ENCODE data around the gene FGF14. TPM values are rescaled to one million over a fixed set of nuclear protein-coding genes. Genes with fewer than 3 reads are reported as not detected.
"Not testable (repeated sequence)": the region's sequence is repeated elsewhere in the genome, so short reads cannot be mapped to it uniquely, and the experiment has no call there.

Gene FGF14
- total and polyA plus RNA-seq, 4 experiments from 2014 or later, result 0.33 to 0.55 (median 0.35) TPM; not detected in 1

DNA sequence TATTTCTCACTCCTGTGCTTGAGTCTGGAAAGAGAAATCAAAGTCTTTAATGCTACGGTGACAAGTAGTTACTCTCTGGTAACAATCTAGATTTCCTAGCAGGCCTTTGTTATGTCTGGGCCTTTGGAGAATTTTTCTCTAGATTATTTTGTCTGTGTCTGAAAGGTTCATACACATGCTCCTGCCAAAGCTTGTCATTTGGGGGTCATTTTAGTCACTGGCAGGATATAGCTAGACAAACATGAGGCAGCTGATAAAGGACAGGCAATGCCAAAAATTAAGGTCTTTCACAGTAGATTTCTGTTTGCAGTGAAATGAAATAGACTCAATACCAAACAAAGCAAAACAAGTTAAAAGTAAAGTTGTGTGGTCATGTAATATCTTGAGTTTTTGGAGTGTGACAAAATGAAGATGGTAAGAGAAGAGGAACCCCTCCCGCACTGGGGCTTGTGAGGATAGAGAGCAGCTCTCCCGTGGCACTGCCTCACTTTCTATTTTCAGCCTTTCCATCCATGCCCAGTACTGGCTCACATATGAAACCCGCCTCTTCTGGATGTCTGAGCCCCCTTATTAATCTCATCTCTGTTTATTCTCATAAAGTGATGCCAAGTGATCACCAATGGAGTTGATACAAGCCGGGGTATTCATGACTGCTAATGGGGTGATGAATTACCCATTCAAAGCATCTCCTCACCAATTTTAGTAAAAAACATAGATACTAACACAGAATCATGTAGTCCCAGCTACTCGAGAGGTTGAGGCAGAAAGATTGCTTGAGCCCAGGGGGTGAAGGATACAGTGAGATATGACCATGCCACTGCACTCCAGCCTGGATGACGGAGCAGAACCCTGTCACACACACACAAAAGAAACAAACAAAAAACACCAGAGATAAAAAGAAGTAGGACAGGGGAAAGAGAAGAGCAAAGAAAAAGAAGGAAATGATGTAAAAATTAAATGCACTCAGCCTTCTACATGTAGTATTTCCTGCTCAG, 389.3 kb downstream of the FGF14 start:
- no peak overlapping the region for H3K4me3 ChIP-seq (ENCODE audit: low read length in 2 of 2)
- Mint-ChIP-seq H3K36me3 (no peaks in the 10 kb centered on the region), H3K4me3 (no peak overlapping the region), H3K27me3 (peaks cover 0 to 3% of the 10 kb centered on the region in 2 donors), H3K27ac (no peak overlapping the region), H3K9me3 (peaks cover 0 to 11% (median 4%) of the 10 kb centered on the region in 8 donors), H3K4me1 (no peaks in the 10 kb centered on the region)
- H3K36me3 ChIP-seq (ENCODE audit: insufficient read depth, low read length), result no peaks in the 10 kb centered on the region
- no peaks in the 10 kb centered on the region for H3K27me3 ChIP-seq (ENCODE audit: insufficient read depth, low read length)
- no peaks in the 10 kb centered on the region for H3K9me3 ChIP-seq (ENCODE audit: control insufficient read depth in 1 of 2, low read length in 2 of 2)
- ChIA-PET POLR2A (ENCODE audit: partially characterized antibody) (no interaction called here), CTCF (ENCODE audit: partially characterized antibody) (no interaction called here)
- no peak for DNase-seq
- no peak overlapping the region for H3K27ac ChIP-seq (ENCODE audit: low read depth, low read length)
- H3K4me1 ChIP-seq (ENCODE audit: insufficient read depth, low read length), result no peaks in the 10 kb centered on the region
- intact Hi-C loops (cut with micrococcal nuclease), result no loop called here

DNA sequence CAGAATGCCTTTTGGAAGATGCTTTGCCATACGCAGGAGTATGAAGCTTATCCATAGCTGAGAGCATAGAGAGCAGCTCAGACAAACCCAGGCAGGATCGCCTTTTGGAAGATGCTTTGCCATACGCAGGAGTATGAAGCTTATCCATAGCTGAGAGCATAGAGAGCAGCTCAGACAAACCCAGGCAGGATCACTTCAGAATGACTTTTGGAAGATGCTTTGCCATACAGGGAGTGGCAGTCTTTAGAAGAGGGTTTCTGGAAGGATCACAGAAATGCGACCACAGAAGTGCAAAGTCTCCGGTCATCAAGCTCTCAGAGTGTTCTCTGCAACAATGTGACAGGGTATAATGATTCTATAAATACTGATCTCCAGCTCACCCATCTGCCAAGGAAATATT, 390.4 kb downstream of the FGF14 start:
- H3K4me1 ChIP-seq (ENCODE audit: insufficient read depth, low read length); H3K9me3 Mint-ChIP-seq; POLR2A ChIA-PET (ENCODE audit: partially characterized antibody); H3K27ac ChIP-seq (ENCODE audit: low read depth, low read length); H3K27ac Mint-ChIP-seq; H3K27me3 ChIP-seq (ENCODE audit: insufficient read depth, low read length); intact Hi-C loops (cut with micrococcal nuclease); H3K4me1 Mint-ChIP-seq; H3K36me3 ChIP-seq (ENCODE audit: insufficient read depth, low read length); H3K27me3 Mint-ChIP-seq; DNase-seq; CTCF ChIA-PET (ENCODE audit: partially characterized antibody); H3K36me3 Mint-ChIP-seq; H3K4me3 Mint-ChIP-seq; H3K4me3 ChIP-seq (ENCODE audit: low read length in 2 of 2); H3K9me3 ChIP-seq (ENCODE audit: control insufficient read depth in 1 of 2, low read length in 2 of 2): not testable (repeated sequence)

DNA sequence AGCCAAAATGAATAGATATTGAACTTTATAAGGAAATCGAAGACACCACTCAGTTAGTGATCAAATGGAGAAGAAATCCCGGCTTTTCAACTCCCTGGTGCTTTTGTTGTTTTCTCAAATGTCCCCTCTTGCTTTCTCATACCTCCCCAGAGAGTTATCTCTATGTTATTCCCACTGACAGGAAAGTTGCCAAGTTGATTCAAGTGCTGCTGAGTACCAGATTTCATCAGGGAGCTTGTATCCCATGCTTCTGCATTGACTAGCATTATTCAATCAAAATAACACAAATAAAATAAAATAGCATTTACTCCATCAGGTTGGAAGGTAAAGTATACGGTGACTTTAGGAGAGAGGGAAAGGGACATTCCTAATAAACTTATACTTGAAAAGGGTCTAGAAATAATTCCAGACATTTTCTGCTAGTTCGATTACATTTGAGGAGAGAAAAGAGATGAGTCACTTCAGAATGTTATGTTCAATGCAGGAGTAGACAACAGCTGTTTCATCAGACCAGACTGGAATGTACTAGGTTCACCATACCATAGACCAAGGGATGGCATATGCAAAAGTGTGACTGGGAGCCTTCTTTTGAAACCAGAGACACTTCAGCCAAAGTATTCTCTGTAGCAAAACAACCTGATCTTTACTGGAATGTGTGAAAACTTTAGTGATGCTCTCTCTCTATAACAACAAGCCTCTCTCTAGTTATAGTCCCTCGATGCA, 397.8 kb downstream of the FGF14 start:
- ChIA-PET POLR2A (ENCODE audit: partially characterized antibody) (no interaction called here), CTCF (ENCODE audit: partially characterized antibody) (no interaction called here)
- H3K36me3 ChIP-seq (ENCODE audit: insufficient read depth, low read length), result no peaks in the 10 kb centered on the region
- peaks cover 0 to 3% of the 10 kb centered on the region in 2 donors for H3K27me3 Mint-ChIP-seq
- no peaks in the 10 kb centered on the region for H3K9me3 ChIP-seq (ENCODE audit: control insufficient read depth in 1 of 2, low read length in 2 of 2)
- H3K4me3 Mint-ChIP-seq, result no peak overlapping the region
- H3K4me1 Mint-ChIP-seq, result no peaks in the 10 kb centered on the region
- DNase-seq, result no peak
- H3K27me3 ChIP-seq (ENCODE audit: insufficient read depth, low read length), result no peaks in the 10 kb centered on the region
- no peaks in the 10 kb centered on the region for H3K36me3 Mint-ChIP-seq
- H3K27ac ChIP-seq (ENCODE audit: low read depth, low read length), result no peak overlapping the region
- H3K9me3 Mint-ChIP-seq, result peaks cover 0 to 2% (median 0%) of the 10 kb centered on the region in 8 donors
- H3K27ac Mint-ChIP-seq, result no peak overlapping the region
- no peak overlapping the region for H3K4me3 ChIP-seq (ENCODE audit: low read length in 2 of 2)
- intact Hi-C loops (cut with micrococcal nuclease), result no loop called here
- no peaks in the 10 kb centered on the region for H3K4me1 ChIP-seq (ENCODE audit: insufficient read depth, low read length)

DNA sequence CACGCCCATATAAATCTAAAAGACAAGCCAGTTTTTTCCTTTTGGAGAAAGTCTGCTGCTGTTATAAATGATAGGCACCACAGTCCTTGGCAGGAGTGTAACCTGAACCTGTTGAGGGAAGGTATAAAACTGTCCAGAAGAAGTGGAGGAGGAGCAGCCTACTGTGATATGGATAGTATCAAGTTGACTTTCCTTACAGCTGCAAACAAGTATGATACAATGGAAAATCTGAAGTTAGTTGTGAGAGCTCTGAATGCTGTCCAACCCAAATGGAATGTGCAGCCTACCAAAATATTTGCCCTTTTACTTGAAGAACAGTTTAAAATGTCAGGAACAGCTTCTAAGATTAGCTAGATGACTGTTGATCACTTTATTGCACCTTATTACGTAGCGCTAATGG, 399.6 kb downstream of the FGF14 start:
- no peaks in the 10 kb centered on the region for H3K36me3 ChIP-seq (ENCODE audit: insufficient read depth, low read length)
- no peak overlapping the region for H3K4me3 ChIP-seq (ENCODE audit: low read length in 2 of 2)
- no peak overlapping the region for H3K4me3 Mint-ChIP-seq
- no peaks in the 10 kb centered on the region for H3K27me3 Mint-ChIP-seq
- no peaks in the 10 kb centered on the region for H3K27me3 ChIP-seq (ENCODE audit: insufficient read depth, low read length)
- H3K4me1 Mint-ChIP-seq, result no peaks in the 10 kb centered on the region
- H3K27ac Mint-ChIP-seq, result no peak overlapping the region
- H3K27ac ChIP-seq (ENCODE audit: low read depth, low read length), result no peak overlapping the region
- DNase-seq, result no peak
- CTCF ChIA-PET (ENCODE audit: partially characterized antibody), result no interaction called here
- H3K4me1 ChIP-seq (ENCODE audit: insufficient read depth, low read length), result no peaks in the 10 kb centered on the region
- H3K9me3 ChIP-seq (ENCODE audit: control insufficient read depth in 1 of 2, low read length in 2 of 2), result no peaks in the 10 kb centered on the region
- H3K9me3 Mint-ChIP-seq, result peaks cover 0 to 2% (median 0%) of the 10 kb centered on the region in 8 donors
- no peaks in the 10 kb centered on the region for H3K36me3 Mint-ChIP-seq
- intact Hi-C loops (cut with micrococcal nuclease), result no loop called here
- POLR2A ChIA-PET (ENCODE audit: partially characterized antibody), result no interaction called here

DNA sequence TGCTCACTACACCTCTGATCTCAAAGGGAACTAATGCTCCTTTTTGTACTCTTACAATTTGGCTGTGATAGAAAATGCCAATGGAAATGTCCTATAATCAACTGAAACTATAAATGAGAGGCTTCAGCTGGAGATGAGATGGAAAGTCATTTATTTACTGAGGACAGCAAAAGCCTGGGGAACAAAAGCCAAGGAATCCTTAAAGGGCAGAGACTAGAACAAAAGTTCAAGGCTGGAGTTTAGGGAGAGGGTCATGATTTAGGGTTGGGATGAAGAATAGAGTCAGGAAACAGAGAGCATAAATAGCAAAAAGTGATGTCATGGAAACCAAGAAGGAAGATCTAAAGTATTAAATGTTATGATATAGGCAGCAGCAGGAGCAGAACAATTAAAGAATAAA, 401.1 kb downstream of the FGF14 start:
- no peak overlapping the region for H3K27ac Mint-ChIP-seq
- H3K9me3 Mint-ChIP-seq, result peaks cover 0 to 2% (median 0%) of the 10 kb centered on the region in 8 donors
- DNase-seq, result no peak
- ChIA-PET CTCF (ENCODE audit: partially characterized antibody) (no interaction called here), POLR2A (ENCODE audit: partially characterized antibody) (no interaction called here)
- no peaks in the 10 kb centered on the region for H3K36me3 ChIP-seq (ENCODE audit: insufficient read depth, low read length)
- H3K27me3 Mint-ChIP-seq, result no peaks in the 10 kb centered on the region
- H3K36me3 Mint-ChIP-seq, result no peaks in the 10 kb centered on the region
- intact Hi-C loops (cut with micrococcal nuclease), result no loop called here
- no peak overlapping the region for H3K4me3 ChIP-seq (ENCODE audit: low read length in 2 of 2)
- H3K4me1 ChIP-seq (ENCODE audit: insufficient read depth, low read length), result no peaks in the 10 kb centered on the region
- H3K27ac ChIP-seq (ENCODE audit: low read depth, low read length), result no peak overlapping the region
- H3K4me3 Mint-ChIP-seq, result no peak overlapping the region
- H3K4me1 Mint-ChIP-seq, result no peaks in the 10 kb centered on the region
- H3K9me3 ChIP-seq (ENCODE audit: control insufficient read depth in 1 of 2, low read length in 2 of 2), result no peaks in the 10 kb centered on the region
- no peaks in the 10 kb centered on the region for H3K27me3 ChIP-seq (ENCODE audit: insufficient read depth, low read length)

DNA sequence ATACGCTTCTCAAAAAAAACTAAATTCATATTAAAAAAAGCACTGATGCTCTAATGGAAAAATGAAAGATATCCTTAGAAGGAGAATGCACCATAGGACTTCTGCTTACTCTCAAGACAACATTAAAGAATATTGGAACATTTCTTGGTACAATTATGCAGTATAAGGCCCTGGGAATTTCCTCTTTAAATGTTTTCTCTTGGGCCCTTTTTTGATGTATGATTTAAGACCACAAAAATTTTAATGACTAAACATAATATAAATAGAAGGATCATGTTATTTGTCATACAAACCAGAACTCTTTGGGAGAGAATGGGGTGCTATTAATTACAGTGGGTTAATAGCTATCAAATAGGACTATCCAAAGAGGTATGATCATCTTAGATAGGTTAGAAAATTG, 403.7 kb downstream of the FGF14 start:
- no peak overlapping the region for H3K27ac ChIP-seq (ENCODE audit: low read depth, low read length)
- Mint-ChIP-seq H3K4me3 (no peak overlapping the region), H3K27me3 (no peaks in the 10 kb centered on the region), H3K36me3 (no peaks in the 10 kb centered on the region), H3K9me3 (peaks cover 0 to 2% (median 0%) of the 10 kb centered on the region in 8 donors), H3K4me1 (no peaks in the 10 kb centered on the region), H3K27ac (no peak overlapping the region)
- DNase-seq, result no peak
- H3K4me3 ChIP-seq (ENCODE audit: low read length in 2 of 2), result no peak overlapping the region
- H3K27me3 ChIP-seq (ENCODE audit: insufficient read depth, low read length), result no peaks in the 10 kb centered on the region
- H3K9me3 ChIP-seq (ENCODE audit: control insufficient read depth in 1 of 2, low read length in 2 of 2), result no peaks in the 10 kb centered on the region
- POLR2A ChIA-PET (ENCODE audit: partially characterized antibody), result no interaction called here
- intact Hi-C loops (cut with micrococcal nuclease), result no loop called here
- H3K4me1 ChIP-seq (ENCODE audit: insufficient read depth, low read length), result no peaks in the 10 kb centered on the region
- CTCF ChIA-PET (ENCODE audit: partially characterized antibody), result no interaction called here
- no peaks in the 10 kb centered on the region for H3K36me3 ChIP-seq (ENCODE audit: insufficient read depth, low read length)

DNA sequence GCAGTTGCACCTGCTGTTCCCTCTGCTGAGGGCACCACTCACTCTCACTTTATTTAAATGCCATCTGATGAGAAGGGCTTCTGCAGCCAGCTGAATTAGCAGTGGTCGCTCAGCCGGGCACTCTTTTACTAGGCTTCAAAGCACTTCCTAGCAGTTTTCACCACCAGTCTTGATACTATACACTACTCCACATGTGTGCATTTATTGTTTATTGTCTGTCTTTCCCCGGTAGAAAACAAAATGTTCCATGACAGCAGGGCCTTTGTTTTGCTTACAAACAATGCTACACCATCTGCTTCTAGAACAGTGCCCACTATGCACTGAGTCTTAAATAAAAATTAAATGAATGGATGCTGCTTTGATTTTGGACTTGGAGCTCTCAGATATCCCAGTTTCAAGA, 404.9 kb downstream of the FGF14 start:
- Mint-ChIP-seq H3K4me1 (no peaks in the 10 kb centered on the region), H3K36me3 (no peaks in the 10 kb centered on the region), H3K27ac (no peak overlapping the region), H3K9me3 (peaks cover 0 to 5% (median under 1%) of the 10 kb centered on the region in 8 donors), H3K27me3 (no peaks in the 10 kb centered on the region), H3K4me3 (no peak overlapping the region)
- H3K27me3 ChIP-seq (ENCODE audit: insufficient read depth, low read length), result no peaks in the 10 kb centered on the region
- ChIA-PET POLR2A (ENCODE audit: partially characterized antibody) (no interaction called here), CTCF (ENCODE audit: partially characterized antibody) (no interaction called here)
- intact Hi-C loops (cut with micrococcal nuclease), result no loop called here
- H3K4me1 ChIP-seq (ENCODE audit: insufficient read depth, low read length), result no peaks in the 10 kb centered on the region
- no peaks in the 10 kb centered on the region for H3K36me3 ChIP-seq (ENCODE audit: insufficient read depth, low read length)
- no peaks in the 10 kb centered on the region for H3K9me3 ChIP-seq (ENCODE audit: control insufficient read depth in 1 of 2, low read length in 2 of 2)
- H3K27ac ChIP-seq (ENCODE audit: low read depth, low read length), result no peak overlapping the region
- no peak overlapping the region for H3K4me3 ChIP-seq (ENCODE audit: low read length in 2 of 2)
- no peak for DNase-seq

Measured in CD4-positive, alpha-beta memory T cell (primary cell).